IMR-90 (cell line): ENCODE results near the gene SPATA9. TPM values are rescaled to one million over a fixed set of nuclear protein-coding genes. Genes with fewer than 3 reads are reported as not detected.

Experiments
- ATAC-seq: fragments of 200-7000 bp; cut with Tn5 transposase; 2 replicates; pipeline ENCODE4 v1.9.1; 2020; ENCODE audit warnings: low read depth, mild to moderate bottlenecking, moderate library complexity
- BruUV-seq: library from RNA; stranded (reverse); fragments of 400-500 nt; replicated peaks from 2 replicates; lab custom pipeline; 2021; lab: Mats Ljungman, UMichigan
- CTCF ChIA-PET: fragments of 300-600 bp; formaldehyde crosslinking; extraction: SDS; loops from one replicate; lab custom pipeline; 2021; ENCODE audit warnings: antibody characterized with exemption; lab: Yijun Ruan, JAX
- POLR2A ChIA-PET: fragments of 300-600 bp; sonication (Branson Sonifier 250); formaldehyde crosslinking; loops from one replicate; lab custom pipeline; 2022; ENCODE audit warnings: antibody characterized with exemption; ENCODE audit not compliant: unreplicated experiment; lab: Charles Lee
- DNase-seq: peaks from one replicate; pipeline ENCODE4 v3.0.0; 2013
- H2AFZ ChIP-seq: replicated peaks from 2 replicates; pipeline ENCODE3; 2013; ENCODE audit warnings: low read length, mild to moderate bottlenecking; ENCODE audit not compliant: poor library complexity
- H2AK5ac ChIP-seq: 2 replicates; pipeline ENCODE4 v1.6.1; 2013; ENCODE audit warnings: low read depth, low read length, inconsistent platforms
- H2AK9ac ChIP-seq: replicated peaks from 2 replicates; pipeline ENCODE3; 2013; ENCODE audit warnings: mild to moderate bottlenecking, low read depth, low read length, moderate library complexity; ENCODE audit not compliant: poor library complexity
- H2BK120ac ChIP-seq: 2 replicates; pipeline ENCODE4 v1.6.1; 2013; ENCODE audit warnings: low read depth, low read length, inconsistent platforms
- H2BK15ac ChIP-seq: 3 replicates; pipeline ENCODE4 v1.6.1; 2013; ENCODE audit warnings: low read depth, low read length, inconsistent platforms
- H2BK20ac ChIP-seq: 2 replicates; pipeline ENCODE4 v1.6.1; 2013; ENCODE audit warnings: low read depth, mild to moderate bottlenecking, inconsistent platforms, low read length, moderate library complexity
- H2BK5ac ChIP-seq: 2 replicates; pipeline ENCODE4 v1.6.1; 2013; ENCODE audit warnings: mild to moderate bottlenecking, low read depth, low read length, inconsistent platforms; ENCODE audit not compliant: poor library complexity, severe bottlenecking
- H3K14ac ChIP-seq: replicated peaks from 2 replicates; pipeline ENCODE4 v1.6.1; 2013; ENCODE audit warnings: low read depth, low read length, inconsistent platforms
- H3K18ac ChIP-seq: 2 replicates; pipeline ENCODE4 v1.6.1; 2013; ENCODE audit warnings: low read depth, low read length, control low read depth
- H3K23ac ChIP-seq: 2 replicates; pipeline ENCODE4 v1.6.1; 2013; ENCODE audit warnings: low read depth, low read length, inconsistent platforms
- H3K27ac ChIP-seq: 2 replicates; pipeline ENCODE4 v1.5.1; 2013; ENCODE audit warnings: mild to moderate bottlenecking, control low read depth, low read length; ENCODE audit not compliant: insufficient read depth
- H3K27me3 ChIP-seq: 2 replicates; pipeline ENCODE4 v1.6.1; 2013; ENCODE audit warnings: low read length; ENCODE audit not compliant: control insufficient read depth, insufficient read depth
- H3K36me3 ChIP-seq: 2 replicates; pipeline ENCODE4 v1.6.1; 2013; ENCODE audit warnings: low read length, mixed read lengths; ENCODE audit not compliant: control insufficient read depth, insufficient read depth
- H3K4ac ChIP-seq: 2 replicates; pipeline ENCODE4 v1.6.1; 2013; ENCODE audit warnings: low read depth, low read length, inconsistent platforms
- H3K4me1 ChIP-seq: 2 replicates; pipeline ENCODE4 v1.6.1; 2013; ENCODE audit warnings: low read length, mixed read lengths; ENCODE audit not compliant: control insufficient read depth, insufficient read depth
- H3K4me2 ChIP-seq: 2 replicates; pipeline ENCODE4 v1.6.1; 2013; ENCODE audit warnings: low read depth, mild to moderate bottlenecking, control low read depth, low read length, moderate library complexity
- H3K4me3 ChIP-seq: 2 replicates; pipeline ENCODE4 v1.5.1; 2013; ENCODE audit warnings: low read depth, mild to moderate bottlenecking, control low read depth, low read length, moderate library complexity; ENCODE audit not compliant: insufficient read depth
- H3K56ac ChIP-seq: 2 replicates; pipeline ENCODE4 v1.6.1; 2013; ENCODE audit warnings: low read length, inconsistent platforms; ENCODE audit not compliant: insufficient read depth; ENCODE audit errors: extremely low read depth
- H3K79me1 ChIP-seq, 2 experiments: 2 replicates each; pipeline ENCODE4 v1.6.1; 2013; ENCODE audit warnings: low read length in 2 of 2, inconsistent platforms in 1 of 2, low read depth in 1 of 2
- H3K9ac ChIP-seq: 2 replicates; pipeline ENCODE4 v1.6.1; 2013; ENCODE audit warnings: low read depth, low read length, control low read depth
- H3K9me1 ChIP-seq: 2 replicates; pipeline ENCODE4 v1.6.1; 2013; ENCODE audit warnings: low read length, inconsistent platforms; ENCODE audit not compliant: insufficient read depth
- H3K9me3 ChIP-seq: 2 replicates; pipeline ENCODE4 v1.6.1; 2013; ENCODE audit warnings: low read length; ENCODE audit not compliant: control insufficient read depth, insufficient read depth
- H4K20me1 ChIP-seq: 2 replicates; pipeline ENCODE4 v1.6.1; 2013; ENCODE audit warnings: low read length, inconsistent platforms; ENCODE audit not compliant: insufficient read depth
- H4K5ac ChIP-seq: 2 replicates; pipeline ENCODE4 v1.6.1; 2013; ENCODE audit warnings: mild to moderate bottlenecking, low read depth, low read length, control low read depth
- H4K8ac ChIP-seq, 2 experiments: 2 replicates each; pipeline ENCODE4 v1.6.1; 2013; ENCODE audit warnings: low read depth in 2 of 2, low read length in 2 of 2, control low read depth in 1 of 2, inconsistent platforms in 1 of 2
- H4K91ac ChIP-seq: 2 replicates; pipeline ENCODE4 v1.6.1; 2013; ENCODE audit warnings: low read depth, low read length, inconsistent platforms; ENCODE audit not compliant: insufficient read depth
- BHLHE40 ChIP-seq: fragments of 150-350 bp; IDR thresholded peaks from 2 replicates; pipeline ENCODE4 v1.6.1; 2016; ENCODE audit warnings: mild to moderate bottlenecking, low read depth, low read length
- CHD1 ChIP-seq: IDR thresholded peaks from 2 replicates; pipeline ENCODE4 v1.6.1; 2012; ENCODE audit warnings: low read depth, low read length, improper control_type of control experiment
- FOS ChIP-seq: fragments of 150-350 bp; IDR thresholded peaks from 2 replicates; pipeline ENCODE4 v1.6.1; 2016; ENCODE audit warnings: low read depth, low read length
- MAFK ChIP-seq: IDR thresholded peaks from 2 replicates; pipeline ENCODE4 v1.6.1; 2012; ENCODE audit warnings: low read depth, low read length, improper control_type of control experiment
- NFE2L2 ChIP-seq: fragments of 150-350 bp; IDR thresholded peaks from 2 replicates; pipeline ENCODE4 v1.6.1; 2016; ENCODE audit warnings: low read depth, mild to moderate bottlenecking, low read length
- POLR2A ChIP-seq: IDR thresholded peaks from 2 replicates; pipeline ENCODE4 v1.6.1; 2012; ENCODE audit warnings: mild to moderate bottlenecking, low read depth, low read length
- RCOR1 ChIP-seq: IDR thresholded peaks from 2 replicates; pipeline ENCODE4 v1.6.1; 2012; ENCODE audit warnings: mild to moderate bottlenecking, low read length, improper control_type of control experiment; ENCODE audit not compliant: insufficient replicate concordance
- WGBS, 2 experiments: methylation state at CpG; one replicate each; pipeline versions ENCODE4 v1.1.5 to v1.1.7; 2013; ENCODE audit warnings: missing lambda C conversion rate in 2 of 2; ENCODE audit not compliant: insufficient read length in 1 of 2; ENCODE audit errors: extremely low coverage in 2 of 2; 5-methylcytosine and 5-hydroxymethylcytosine counted together
- dilution Hi-C: fragments of 300-500 bp; cut with HindIII; formaldehyde crosslinking; loops from one replicate; pipeline ENCODE4 v1.14.3; 2018; ENCODE audit warnings: low sequenced_read_pairs; ENCODE audit not compliant: unreplicated experiment
- in situ Hi-C: fragments of 300-500 bp; cut with MboI; formaldehyde crosslinking; loops from 3 replicates; pipeline ENCODE4 v1.14.3; 2019; ENCODE audit warnings: low sequenced_read_pairs, inconsistent platforms, mixed read lengths
- intact Hi-C: fragments of 100-400 bp; cut with micrococcal nuclease; formaldehyde crosslinking; loops from 2 replicates; pipeline ENCODE4 v1.10.0; 2022
- polyA plus RNA-seq, 3 experiments: library from polyadenylated mRNA; depleted of rRNA; stranded (reverse); fragments of >200 nt; gene quantifications; 2 replicates each; pipeline ENCODE4 v1.2.3, GENCODE V29; 2012; ENCODE audit warnings: low replicate concordance in 1 of 3
- total RNA-seq: library from RNA; depleted of rRNA; stranded (reverse); fragments of >200 nt; gene quantifications from 2 replicates; pipeline ENCODE4 v1.2.3, GENCODE V29; 2012
- TF ChIP-seq, protein P1 (sequence below): conservative IDR thresholded peaks from 2 replicates; pipeline ENCODE4 v1.5.1; 2012; ENCODE audit warnings: mild to moderate bottlenecking, low read depth, low read length, improper control_type of control experiment
- TF ChIP-seq, protein P2 (sequence below): fragments of 150-350 bp; IDR thresholded peaks from 2 replicates; pipeline ENCODE4 v1.6.1; 2017; ENCODE audit warnings: mild to moderate bottlenecking, antibody characterized with exemption, low read length, low read depth

SPATA9 gene
- total and polyA plus RNA-seq, 2 of the 4 experiments (the other 2 are of a cell fraction) = 0.72 to 0.86 TPM

DNA sequence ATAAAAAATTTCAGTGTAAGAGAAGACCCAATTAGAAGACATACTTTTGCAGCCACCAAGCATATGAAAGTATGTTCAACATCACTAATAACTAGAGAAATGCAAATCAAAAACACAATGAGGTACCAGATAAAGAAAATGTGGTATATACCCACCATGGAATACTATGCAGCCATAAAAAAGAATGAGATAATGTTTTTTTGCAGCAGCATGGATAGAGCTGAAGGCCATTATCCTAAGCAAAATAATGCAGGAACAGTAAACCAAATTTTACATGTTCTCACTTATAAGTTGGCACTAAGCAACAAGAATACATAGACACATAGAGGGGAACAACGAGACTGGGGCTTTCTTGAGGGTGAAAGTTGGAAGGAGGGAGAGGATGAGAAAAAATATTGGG lies 6.9 kb upstream of the SPATA9 start:
- H3K9me1 ChIP-seq = no peaks in the 10 kb centered on the region
- POLR2A ChIA-PET = interaction anchor here (0.6 kb wide), 1 partner anchor 10 kb away, joined by 3 read pairs; no protein-coding TSS in a partner anchor
- H4K5ac ChIP-seq = no peak overlapping the region
- H2BK120ac ChIP-seq = no peak overlapping the region
- H3K9ac ChIP-seq = no peak overlapping the region
- no peak overlapping the region for H2AK9ac ChIP-seq
- no peak overlapping the region for H3K18ac ChIP-seq
- intact Hi-C loops (no loop called here), in situ Hi-C loops (no loop called here), dilution Hi-C loops (no loop called here)
- no CpG with 5 or more reads among the region's 1 CpG for WGBS, 2 experiments
- H3K4me2 ChIP-seq = no peak overlapping the region
- H4K20me1 ChIP-seq = no peaks in the 10 kb centered on the region
- ATAC-seq = no peak
- H3K27ac ChIP-seq = no peak overlapping the region
- no peak overlapping the region for H3K23ac ChIP-seq
- no peaks in the 10 kb centered on the region for H3K4me1 ChIP-seq
- H2BK15ac ChIP-seq = no peak overlapping the region
- H4K8ac ChIP-seq = no peak overlapping the region
- H4K91ac ChIP-seq = no peak overlapping the region
- H3K4ac ChIP-seq = no peak overlapping the region
- no peak overlapping the region for H3K4me3 ChIP-seq
- H2AK5ac ChIP-seq = no peak overlapping the region
- no peak for DNase-seq
- CTCF ChIA-PET = no interaction called here
- H3K79me1 ChIP-seq = no peaks in the 10 kb centered on the region
- no TSS peak for BruUV-seq
- H3K9me3 ChIP-seq = no peaks in the 10 kb centered on the region
- no peaks in the 10 kb centered on the region for H3K27me3 ChIP-seq
- no peak overlapping the region for H3K56ac ChIP-seq
- no peak overlapping the region for H2AFZ ChIP-seq
- no peaks in the 10 kb centered on the region for H3K36me3 ChIP-seq
- TF ChIP-seq, protein P1, sequence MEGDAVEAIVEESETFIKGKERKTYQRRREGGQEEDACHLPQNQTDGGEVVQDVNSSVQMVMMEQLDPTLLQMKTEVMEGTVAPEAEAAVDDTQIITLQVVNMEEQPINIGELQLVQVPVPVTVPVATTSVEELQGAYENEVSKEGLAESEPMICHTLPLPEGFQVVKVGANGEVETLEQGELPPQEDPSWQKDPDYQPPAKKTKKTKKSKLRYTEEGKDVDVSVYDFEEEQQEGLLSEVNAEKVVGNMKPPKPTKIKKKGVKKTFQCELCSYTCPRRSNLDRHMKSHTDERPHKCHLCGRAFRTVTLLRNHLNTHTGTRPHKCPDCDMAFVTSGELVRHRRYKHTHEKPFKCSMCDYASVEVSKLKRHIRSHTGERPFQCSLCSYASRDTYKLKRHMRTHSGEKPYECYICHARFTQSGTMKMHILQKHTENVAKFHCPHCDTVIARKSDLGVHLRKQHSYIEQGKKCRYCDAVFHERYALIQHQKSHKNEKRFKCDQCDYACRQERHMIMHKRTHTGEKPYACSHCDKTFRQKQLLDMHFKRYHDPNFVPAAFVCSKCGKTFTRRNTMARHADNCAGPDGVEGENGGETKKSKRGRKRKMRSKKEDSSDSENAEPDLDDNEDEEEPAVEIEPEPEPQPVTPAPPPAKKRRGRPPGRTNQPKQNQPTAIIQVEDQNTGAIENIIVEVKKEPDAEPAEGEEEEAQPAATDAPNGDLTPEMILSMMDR = no peak
- TF ChIP-seq FOS (no peak), NFE2L2 (no peak), MAFK (no peak), BHLHE40 (no peak), POLR2A (no peak), RCOR1 (no peak), CHD1 (no peak)
- TF ChIP-seq, protein P2, sequence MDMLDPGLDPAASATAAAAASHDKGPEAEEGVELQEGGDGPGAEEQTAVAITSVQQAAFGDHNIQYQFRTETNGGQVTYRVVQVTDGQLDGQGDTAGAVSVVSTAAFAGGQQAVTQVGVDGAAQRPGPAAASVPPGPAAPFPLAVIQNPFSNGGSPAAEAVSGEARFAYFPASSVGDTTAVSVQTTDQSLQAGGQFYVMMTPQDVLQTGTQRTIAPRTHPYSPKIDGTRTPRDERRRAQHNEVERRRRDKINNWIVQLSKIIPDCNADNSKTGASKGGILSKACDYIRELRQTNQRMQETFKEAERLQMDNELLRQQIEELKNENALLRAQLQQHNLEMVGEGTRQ = no peak
- H3K14ac ChIP-seq = no peak overlapping the region
- no peak overlapping the region for H2BK20ac ChIP-seq
- H2BK5ac ChIP-seq = no peak overlapping the region
